Lung (tissue), 12 donors: ENCODE measurements around the gene FNTB. TPM values are rescaled to one million over a fixed set of nuclear protein-coding genes. Genes with fewer than 3 reads are reported as not detected.
A peak's percentile ranks its signal among the peaks of the same experiment; 100 is the strongest.

Experiments used
- ATAC-seq: fragments of 200-7000 bp; cut with Tn5 transposase; one replicate; pipeline ENCODE4 v1.9.1; 2020; ENCODE audit warnings: moderate number of reproducible peaks; ENCODE audit not compliant: insufficient read depth, low FRiP score
- DNase-seq, 3 donors: peaks; one replicate each; pipeline ENCODE4 v3.0.0-alpha.2; 2013 to 2017
- H3K27ac ChIP-seq, 2 donors: one replicate each; pipeline ENCODE4 v1.5.1; 2013; ENCODE audit warnings: mild to moderate bottlenecking in 2 of 2, moderate library complexity in 2 of 2, control low read depth in 1 of 2, inconsistent platforms in 1 of 2, low read depth in 1 of 2, low read length in 1 of 2
- H3K27me3 ChIP-seq, 3 donors: one replicate each; pipeline ENCODE4 v1.5.1; 2013; ENCODE audit warnings: low read length in 2 of 3; ENCODE audit not compliant: control insufficient read depth in 3 of 3, insufficient read depth in 3 of 3
- H3K36me3 ChIP-seq, 4 donors: one replicate each; pipeline ENCODE4 v1.5.1; 2013; ENCODE audit warnings: low read length in 4 of 4, mild to moderate bottlenecking in 1 of 4, moderate library complexity in 1 of 4; ENCODE audit not compliant: control insufficient read depth in 4 of 4, insufficient read depth in 4 of 4
- H3K4me1 ChIP-seq, 5 donors: one replicate each; pipeline ENCODE4 v1.5.1; 2013; ENCODE audit warnings: low read length in 5 of 5, mild to moderate bottlenecking in 2 of 5, moderate library complexity in 1 of 5; ENCODE audit not compliant: control insufficient read depth in 5 of 5, insufficient read depth in 5 of 5
- H3K4me3 ChIP-seq: one replicate; pipeline ENCODE4 v1.5.1; 2013; ENCODE audit warnings: mild to moderate bottlenecking, control low read depth, moderate library complexity
- H3K9ac ChIP-seq, 2 donors: one replicate each; pipeline ENCODE4 v1.5.1; 2013; ENCODE audit warnings: low read length in 2 of 2, control low read depth in 1 of 2; ENCODE audit not compliant: insufficient read depth in 1 of 2
- H3K9me3 ChIP-seq, 4 donors: one replicate each; pipeline ENCODE4 v1.5.1; 2013; ENCODE audit warnings: low read length in 3 of 4, mild to moderate bottlenecking in 1 of 4, moderate library complexity in 1 of 4; ENCODE audit not compliant: control insufficient read depth in 4 of 4, insufficient read depth in 3 of 4
- CTCF ChIP-seq: IDR thresholded peaks from 2 replicates; pipeline ENCODE4 v1.5.1; 2012; ENCODE audit warnings: mild to moderate bottlenecking; ENCODE audit errors: control extremely low read depth, extremely low read depth
- WGBS, 2 donors: extraction: QIAGEN DNeasy Blood & Tissue Kit; methylation state at CpG; one replicate each; pipeline ENCODE4 v1.1.7; 2013; 5-methylcytosine and 5-hydroxymethylcytosine counted together
- polyA plus RNA-seq, 2 donors: library from polyadenylated mRNA; stranded (reverse); fragments of 200-250 nt; gene quantifications; one replicate each; pipeline ENCODE4 v1.2.1, GENCODE V29; 2013
- total RNA-seq, 2 donors: library from RNA; depleted of rRNA in 1 of 2; stranded (reverse); fragments of >200 nt in 1 of 2; gene quantifications; one replicate each; pipeline ENCODE4 v1.2.1, GENCODE V29; 2014 to 2021
- donor health status: control.
- donor health status: control.
- donor health status: Bipolar disorder and iron deficiency.
- donor health status: healthy.
- donor health status: DM: yes; HTN: yes; CAD: no.

Gene FNTB
- total and polyA plus RNA-seq, 4 donors = 6.2 to 14.8 (median 10.8) TPM

GRCh38 chr14:65077318-65077717 is 90.6 kb downstream of the FNTB start:
- no peak overlapping the region for H3K9ac ChIP-seq
- H3K27me3 ChIP-seq = no peaks in the 10 kb centered on the region
- no peaks in the 10 kb centered on the region for H3K9me3 ChIP-seq
- no peak overlapping the region for H3K27ac ChIP-seq
- WGBS, 2 donors = 97 to 100% methylated on average over 2 of the region's 2 CpGs
- H3K36me3 ChIP-seq = peaks cover 5 to 30% (median 21%) of the 10 kb centered on the region in 4 donors
- DNase-seq = no peak
- no peak for ATAC-seq
- TF ChIP-seq CTCF = no peak
- peaks cover 0 to 40% (median 0%) of the 10 kb centered on the region in 5 donors for H3K4me1 ChIP-seq
- H3K4me3 ChIP-seq = no peak overlapping the region

GRCh38 chr14:65079201-65079600 is 92.5 kb downstream of the FNTB start:
- Histone ChIP-seq H3K9me3 (no peaks in the 10 kb centered on the region), H3K4me3 (no peak overlapping the region), H3K36me3 (peaks cover 8 to 35% (median 25%) of the 10 kb centered on the region in 4 donors), H3K27ac (peak overlapping the region; percentile 30 to 65), H3K4me1 (peaks cover 0 to 47% (median 0%) of the 10 kb centered on the region in 5 donors), H3K27me3 (no peaks in the 10 kb centered on the region), H3K9ac (no peak overlapping the region)
- WGBS, 2 donors = 54 to 63% methylated on average over 6 of the region's 6 CpGs
- no peak for ATAC-seq
- peak in 1 of 3 donors; percentile 19 for DNase-seq
- TF ChIP-seq CTCF = no peak

- WGBS, 2 donors = 80 to 85% methylated on average over 5 of the region's 5 CpGs
- no peak overlapping the region for H3K4me3 ChIP-seq
- DNase-seq = no peak
- no peak overlapping the region for H3K9ac ChIP-seq
- peaks cover 0 to 46% (median 0%) of the 10 kb centered on the region in 5 donors for H3K4me1 ChIP-seq
- no peak for ATAC-seq
- H3K27ac ChIP-seq = no peak overlapping the region
- no peaks in the 10 kb centered on the region for H3K9me3 ChIP-seq
- H3K36me3 ChIP-seq = peaks cover 8 to 35% (median 25%) of the 10 kb centered on the region in 4 donors
- no peak for TF ChIP-seq CTCF
- H3K27me3 ChIP-seq = no peaks in the 10 kb centered on the region
These were observed 93.1 kb downstream of the FNTB start for GRCh38 chr14:65079768-65080167.
